NT2/D1 (cell line): ENCODE data around the gene RBM42.

ENCODE experiments used
- YY1 ChIP-seq: IDR thresholded peaks from 2 replicates; pipeline ENCODE4 v1.6.1; 2011; ENCODE audit not compliant: insufficient read length, insufficient read depth
- ZNF274 ChIP-seq: IDR thresholded peaks from 2 replicates; pipeline ENCODE4 v1.6.1; 2011; ENCODE audit warnings: mild to moderate bottlenecking, low read depth, low read length

DNA sequence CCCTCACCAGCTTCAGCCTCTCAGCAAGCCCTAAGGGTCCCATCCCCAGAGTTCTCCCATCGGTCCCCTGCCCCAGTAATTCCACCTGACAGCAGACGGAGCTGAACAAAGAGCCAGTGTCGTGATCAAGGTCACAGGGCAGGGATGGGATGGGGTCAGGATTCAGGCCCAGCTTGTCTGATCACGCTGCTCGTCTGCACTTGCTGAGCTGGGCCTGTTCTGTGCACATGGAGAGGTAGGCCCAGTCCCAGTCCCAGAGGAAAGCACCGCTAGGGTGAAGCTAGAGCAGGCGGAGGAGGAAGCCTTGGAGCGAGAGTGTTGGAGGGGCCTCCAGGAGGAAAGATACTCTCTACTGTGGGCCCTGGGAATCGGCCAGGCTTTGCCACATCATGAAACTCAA lies 7.1 kb upstream of the RBM42 start:
- TF ChIP-seq YY1 (no peak), ZNF274 (no peak)
